Mucosa of rectum (tissue), 2 donors: Measurements from ENCODE around the gene UAP1L1.
A peak's percentile ranks its signal among the peaks of the same experiment; 100 is the strongest.

Experiments
- H3K27ac ChIP-seq, 2 donors: one replicate each; pipeline ENCODE4 v1.7.0; 2013; ENCODE audit warnings: inconsistent platforms in 2 of 2, low read depth in 2 of 2, low read length in 2 of 2
- H3K27me3 ChIP-seq, 2 donors: one replicate each; pipeline ENCODE4 v1.7.0; 2013; ENCODE audit warnings: low read length in 2 of 2; ENCODE audit not compliant: control insufficient read depth in 2 of 2, insufficient read depth in 2 of 2
- H3K36me3 ChIP-seq, 2 donors: one replicate each; pipeline ENCODE4 v1.7.0; 2013; ENCODE audit warnings: low read length in 2 of 2; ENCODE audit not compliant: control insufficient read depth in 2 of 2, insufficient read depth in 2 of 2
- H3K4me1 ChIP-seq, 2 donors: one replicate each; pipeline ENCODE4 v1.7.0; 2013; ENCODE audit warnings: low read length in 2 of 2, mild to moderate bottlenecking in 1 of 2; ENCODE audit not compliant: control insufficient read depth in 2 of 2, insufficient read depth in 2 of 2
- H3K4me3 ChIP-seq, 2 donors: one replicate each; pipeline ENCODE4 v1.7.0; 2013; ENCODE audit warnings: low read length in 2 of 2
- H3K9ac ChIP-seq, 2 donors: one replicate each; pipeline ENCODE4 v1.7.0; 2013; ENCODE audit warnings: low read length in 2 of 2, low read depth in 1 of 2, mild to moderate bottlenecking in 1 of 2
- H3K9me3 ChIP-seq, 2 donors: one replicate each; pipeline ENCODE4 v1.7.0; 2013; ENCODE audit warnings: low read length in 2 of 2; ENCODE audit not compliant: control insufficient read depth in 2 of 2
- donor health status: healthy.
- donor health status: Normal muscosa, but diverticular disease.

The UAP1L1 gene

DNA sequence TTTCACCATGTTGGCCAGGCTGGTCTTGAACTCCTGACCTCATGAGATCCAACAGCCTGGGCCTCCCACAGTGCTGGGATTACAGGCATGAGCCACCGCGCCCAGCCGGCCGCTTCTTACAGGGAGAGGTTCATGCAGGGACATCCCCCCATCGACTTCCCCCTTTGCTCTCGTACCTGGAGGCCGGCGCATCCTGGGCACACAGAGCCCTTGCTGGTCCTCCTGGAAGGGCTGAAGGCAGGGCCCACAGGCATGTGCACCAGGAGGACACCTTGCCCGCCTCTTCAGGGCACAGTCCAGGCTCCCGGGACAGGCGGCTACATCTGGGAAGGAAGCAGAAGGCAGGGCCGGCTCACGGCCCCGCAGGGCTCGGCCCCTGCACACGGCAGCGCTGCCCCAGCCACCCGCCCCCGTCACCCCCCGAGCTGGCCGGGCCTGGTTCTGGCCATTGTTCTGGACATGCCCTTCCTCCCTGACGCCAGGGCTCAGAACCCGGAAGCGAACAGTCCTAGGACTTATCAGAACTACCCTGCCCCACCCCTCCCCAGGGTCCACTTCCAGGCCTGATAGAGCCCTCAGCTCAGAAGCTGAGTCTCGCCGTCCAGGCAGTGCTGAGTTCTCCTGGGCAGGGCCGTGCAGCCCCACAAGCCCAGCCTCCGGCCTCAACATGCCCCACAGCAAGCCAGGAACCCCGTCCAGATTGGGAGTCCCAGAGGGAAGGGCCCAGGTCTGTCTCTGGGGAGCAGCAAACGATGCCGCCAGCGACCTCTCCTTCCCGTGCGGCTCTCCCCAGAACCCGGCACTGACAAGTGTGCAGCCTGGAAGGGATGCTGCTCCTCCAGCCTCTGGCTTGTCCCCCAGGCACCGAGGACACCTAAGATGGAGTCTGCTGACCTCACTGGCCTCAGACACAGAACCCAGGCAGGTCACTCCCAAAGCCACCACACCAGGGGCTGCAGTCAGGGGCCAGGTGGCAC lies 34.3 kb upstream of the UAP1L1 start:
- Histone ChIP-seq H3K9me3 (no peaks in the 10 kb centered on the region), H3K36me3 (no peaks in the 10 kb centered on the region), H3K4me3 (no peak overlapping the region), H3K9ac (no peak overlapping the region), H3K4me1 (peaks cover 20 to 25% of the 10 kb centered on the region in 2 donors), H3K27ac (peak overlapping the region; percentile 11 to 43), H3K27me3 (peaks cover 4 to 17% of the 10 kb centered on the region in 2 donors)

DNA sequence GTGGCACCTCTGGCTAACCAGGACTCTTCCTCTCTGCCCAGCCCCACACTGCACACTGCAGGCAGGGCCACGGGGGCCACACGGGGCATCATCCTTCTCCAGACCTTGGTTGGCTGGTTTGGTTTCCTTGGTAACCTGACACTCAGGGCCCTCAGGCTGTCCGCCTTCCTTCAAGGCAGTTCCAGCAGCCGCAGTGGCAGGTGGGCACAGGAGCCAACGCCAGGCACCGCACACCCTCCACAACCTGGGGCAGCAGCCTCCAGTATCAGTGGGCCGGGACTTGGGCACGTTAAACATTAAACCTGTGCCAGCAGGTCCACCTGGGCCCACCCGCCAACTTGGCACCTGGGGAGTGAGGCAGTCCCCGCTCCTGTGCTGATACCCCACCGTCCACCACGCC lies 33.3 kb upstream of the UAP1L1 start:
- Histone ChIP-seq H3K4me3 (peak overlapping the region; percentile 13 to 61), H3K9ac (peak overlapping the region; percentile 17 to 39), H3K4me1 (peaks cover 20 to 25% of the 10 kb centered on the region in 2 donors), H3K36me3 (no peaks in the 10 kb centered on the region), H3K9me3 (no peaks in the 10 kb centered on the region), H3K27me3 (peaks cover 4 to 20% of the 10 kb centered on the region in 2 donors), H3K27ac (peak overlapping the region; percentile 61 to 68)

DNA sequence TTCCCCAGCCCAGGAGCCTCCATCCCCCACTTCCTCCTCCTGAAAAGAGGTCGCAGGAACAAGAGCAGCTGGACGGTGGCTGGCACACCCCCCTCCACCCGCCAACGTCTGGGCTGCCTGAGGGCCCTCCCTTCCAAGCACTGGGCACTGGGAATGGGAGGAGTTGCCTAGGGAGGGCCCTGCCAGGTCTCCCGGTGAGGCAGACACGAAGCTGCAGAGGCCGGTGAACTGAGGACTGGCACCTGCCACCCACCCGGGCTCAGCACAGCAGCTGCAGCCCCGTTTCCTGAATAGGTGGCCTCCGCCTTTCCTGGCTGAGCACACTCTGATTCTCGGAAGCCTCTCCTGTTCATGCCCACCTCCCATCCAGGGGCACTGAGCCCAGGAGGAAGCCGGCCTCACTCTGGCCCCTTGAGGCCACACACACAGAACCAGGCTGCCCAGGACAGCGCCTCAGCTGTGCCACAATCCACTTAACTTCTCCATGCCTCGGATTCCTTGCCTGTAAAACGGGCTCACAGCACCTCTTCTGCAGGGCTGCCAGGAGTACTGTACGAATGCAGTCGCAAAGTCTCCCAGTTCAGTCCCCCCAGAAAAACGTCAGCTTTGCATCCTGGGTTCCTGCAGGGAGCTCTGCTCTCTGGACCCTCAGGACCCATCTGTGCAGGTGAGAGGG lies 32.7 kb upstream of the UAP1L1 start:
- peaks cover 20 to 25% of the 10 kb centered on the region in 2 donors for H3K4me1 ChIP-seq
- H3K4me3 ChIP-seq, result peak overlapping the region; percentile 27 to 61
- peak overlapping the region; percentile 39 to 56 for H3K9ac ChIP-seq
- peak overlapping the region; percentile 61 to 68 for H3K27ac ChIP-seq
- peaks cover 10 to 24% of the 10 kb centered on the region in 2 donors for H3K27me3 ChIP-seq
- no peaks in the 10 kb centered on the region for H3K9me3 ChIP-seq
- no peaks in the 10 kb centered on the region for H3K36me3 ChIP-seq

DNA sequence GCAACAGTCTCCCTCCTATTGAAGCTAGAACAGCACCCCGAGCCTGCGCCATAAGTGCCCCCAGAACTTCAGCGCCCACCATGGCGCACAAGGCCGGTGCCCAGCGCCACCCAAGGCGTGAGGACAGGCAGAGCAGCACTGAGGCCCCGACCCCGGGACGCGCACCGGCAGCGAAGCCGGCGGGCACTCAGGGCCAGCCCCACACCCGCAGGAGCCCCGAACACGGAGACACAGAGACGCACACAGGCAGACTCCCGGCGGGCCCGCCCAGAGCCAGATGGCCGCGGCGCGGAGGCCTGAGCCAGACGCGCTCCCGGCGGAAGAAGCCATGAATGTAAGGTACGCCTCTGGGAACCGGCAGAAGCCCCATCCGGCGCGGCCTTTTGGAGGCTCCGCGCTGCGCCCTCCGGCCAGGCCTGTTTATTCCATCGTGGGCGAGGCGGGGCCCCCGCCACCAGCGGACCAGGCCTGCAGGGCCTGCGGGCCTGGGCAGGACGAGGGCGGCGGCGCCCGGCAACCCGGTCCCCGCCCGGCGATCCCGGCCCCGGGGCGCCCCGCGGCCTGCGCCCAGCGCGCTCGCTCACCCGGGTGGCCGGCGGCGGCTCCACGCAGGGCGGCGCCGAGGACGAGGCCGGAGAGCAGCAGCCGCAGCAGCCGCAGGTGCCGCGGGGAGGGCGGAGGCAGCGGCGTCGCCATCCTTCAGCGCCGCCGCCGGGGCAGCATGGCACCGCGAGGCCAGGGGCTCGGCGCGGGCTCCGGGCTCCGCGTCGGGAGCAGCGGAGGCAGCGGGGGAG lies 31.8 kb upstream of the UAP1L1 start:
- Histone ChIP-seq H3K4me1 (peaks cover 20 to 25% of the 10 kb centered on the region in 2 donors), H3K4me3 (peak overlapping the region; percentile 61 to 62), H3K9me3 (no peaks in the 10 kb centered on the region), H3K36me3 (no peaks in the 10 kb centered on the region), H3K27me3 (peaks cover 11 to 24% of the 10 kb centered on the region in 2 donors), H3K9ac (peak overlapping the region; percentile 24 to 39), H3K27ac (peak overlapping the region; percentile 68 to 70)

DNA sequence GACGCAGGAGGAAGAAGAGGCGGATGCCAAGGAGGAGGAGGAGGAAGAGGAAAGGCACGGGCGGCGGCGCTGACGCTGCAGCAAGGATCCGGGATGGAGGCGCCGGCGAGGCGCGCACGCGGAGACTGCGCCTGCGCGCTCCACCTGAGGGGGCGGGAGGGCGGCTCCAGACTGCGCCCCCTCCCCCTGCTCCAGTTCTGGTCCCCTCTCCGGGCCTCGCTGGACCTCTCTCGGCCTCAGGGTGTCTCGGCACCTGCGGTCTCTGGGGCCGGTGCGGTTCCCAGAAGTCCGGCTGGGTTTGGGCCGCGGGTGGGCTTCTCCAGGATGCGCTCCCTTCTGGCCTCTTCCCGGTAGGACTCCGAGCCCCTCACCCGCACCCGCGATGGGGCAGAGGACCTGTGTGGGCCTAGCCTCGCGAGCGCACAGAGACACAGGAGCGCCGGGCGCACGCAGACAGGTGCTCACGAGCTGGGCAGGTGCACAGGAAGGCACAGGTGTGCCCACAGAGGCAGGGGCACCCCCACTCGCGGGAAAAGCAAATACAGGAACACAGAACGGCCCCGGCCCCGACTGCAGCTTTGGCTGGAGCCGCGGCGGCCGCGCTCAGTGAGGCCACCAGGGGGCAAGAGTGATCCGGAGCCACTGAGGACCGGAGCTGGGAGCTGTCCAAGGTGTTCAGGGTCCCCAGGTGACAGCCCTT lies 31.1 kb upstream of the UAP1L1 start, which contains the start of gene NPDC1:
Gene NPDC1, minus strand, starts transcription at position 90 of the 700 bp plus-strand sequence. CDS start 188 bp downstream, outside the sequence.
- peaks cover 20 to 25% of the 10 kb centered on the region in 2 donors for H3K4me1 ChIP-seq
- peak within 1 kb of the TSS; percentile 61 to 62 for H3K4me3 ChIP-seq
- H3K27ac ChIP-seq, result peak within 1 kb of the TSS; percentile 70 to 76
- no peaks in the 10 kb centered on the region for H3K36me3 ChIP-seq
- peaks cover 11 to 24% of the 10 kb centered on the region in 2 donors for H3K27me3 ChIP-seq
- H3K9ac ChIP-seq, result peak within 1 kb of the TSS; percentile 24 to 39
- no peaks in the 10 kb centered on the region for H3K9me3 ChIP-seq

DNA sequence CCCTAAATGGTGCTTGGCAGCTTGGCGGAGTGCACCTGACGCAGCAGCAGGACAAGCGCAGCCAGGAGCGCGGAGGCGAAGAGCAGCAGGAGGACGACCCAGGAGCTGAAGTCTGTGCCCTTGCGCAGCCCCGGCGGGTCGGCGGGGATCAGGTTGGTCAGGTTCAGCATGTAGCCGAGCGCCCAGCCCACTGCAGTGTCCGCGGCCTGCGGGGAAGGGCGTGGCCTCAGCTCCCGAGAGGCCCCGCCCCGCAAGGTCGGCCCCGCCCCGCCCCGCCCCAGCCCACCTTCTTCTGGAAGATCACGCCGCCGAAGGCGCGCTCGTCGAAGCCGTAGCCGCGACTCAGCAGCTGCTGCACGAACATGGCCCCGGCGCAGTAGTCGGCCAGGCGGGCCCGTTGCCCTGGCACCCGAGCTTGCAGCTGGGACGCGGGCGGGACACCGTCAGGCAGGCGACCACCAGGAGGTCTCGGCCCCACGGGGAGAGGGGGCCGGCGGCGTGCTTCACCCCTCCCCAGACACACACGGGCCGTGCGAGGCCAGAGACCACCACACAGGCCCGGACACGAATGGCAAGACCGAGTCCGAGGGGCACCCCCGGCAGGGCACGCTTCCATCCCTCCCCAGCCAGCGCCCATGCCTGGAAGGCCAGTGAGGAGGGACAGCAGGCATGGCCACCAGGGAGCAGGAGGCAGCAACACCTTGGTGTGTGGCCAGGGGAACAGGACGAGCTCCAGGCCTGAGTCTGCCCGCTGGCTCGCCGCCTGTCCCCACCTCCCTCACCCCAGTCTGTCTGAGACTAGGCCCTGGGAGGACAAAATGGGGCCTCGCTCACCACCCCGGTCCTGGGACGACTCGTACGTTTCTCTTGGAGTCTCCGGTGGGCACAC lies 28.4 kb upstream of the UAP1L1 start:
- Histone ChIP-seq H3K27me3 (peaks cover 11 to 36% of the 10 kb centered on the region in 2 donors), H3K4me1 (peaks cover 23 to 29% of the 10 kb centered on the region in 2 donors), H3K9ac (no peak overlapping the region), H3K4me3 (no peak overlapping the region), H3K36me3 (no peaks in the 10 kb centered on the region), H3K9me3 (no peaks in the 10 kb centered on the region), H3K27ac (no peak overlapping the region)

DNA sequence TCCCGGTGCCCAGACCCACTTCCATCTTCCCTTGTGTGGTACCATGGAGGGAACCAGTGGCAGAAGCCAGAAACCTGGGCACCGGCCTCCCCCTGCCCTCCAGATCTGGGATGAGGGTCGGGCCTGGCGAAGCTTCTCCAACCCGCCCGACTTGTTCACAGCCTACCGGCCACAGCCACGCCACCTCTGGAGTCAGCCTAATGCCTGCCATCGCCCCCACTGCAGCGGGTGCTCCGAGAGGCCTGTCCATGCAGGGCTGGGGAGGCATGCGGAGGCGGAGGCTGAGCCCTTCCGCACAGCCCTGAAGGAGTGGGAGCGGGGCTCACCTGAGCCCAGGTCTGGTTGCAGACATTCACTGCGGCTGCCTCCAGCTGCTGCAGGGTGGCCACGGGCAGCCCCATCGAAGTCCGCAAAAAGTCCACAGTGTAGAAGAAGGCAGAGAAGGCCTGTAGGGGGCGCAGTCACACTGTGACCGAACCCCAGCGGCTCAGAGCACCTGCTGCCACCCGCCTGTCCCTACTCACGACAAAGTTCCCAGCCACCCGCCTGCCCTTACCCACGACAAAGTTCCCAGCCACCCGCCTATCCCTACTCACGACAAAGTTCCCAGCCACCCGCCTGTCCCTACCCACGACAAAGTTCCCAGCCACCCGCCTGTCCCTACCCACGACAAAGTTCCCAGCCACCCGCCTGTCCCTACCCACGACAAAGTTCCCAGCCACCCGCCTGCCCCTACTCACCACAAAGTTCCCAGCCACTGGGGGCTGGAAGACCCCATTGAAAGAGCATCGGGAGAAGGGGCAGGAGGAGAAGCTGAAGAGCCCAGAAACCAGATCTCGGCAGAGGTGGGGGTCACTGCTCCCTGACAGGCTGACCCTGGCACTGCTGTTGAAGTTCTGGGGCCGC lies 27.5 kb upstream of the UAP1L1 start:
- no peak overlapping the region for H3K9ac ChIP-seq
- no peaks in the 10 kb centered on the region for H3K36me3 ChIP-seq
- peaks cover 20 to 27% of the 10 kb centered on the region in 2 donors for H3K4me1 ChIP-seq
- H3K27me3 ChIP-seq, result peaks cover 11 to 32% of the 10 kb centered on the region in 2 donors
- no peak overlapping the region for H3K4me3 ChIP-seq
- H3K27ac ChIP-seq, result no peak overlapping the region
- no peaks in the 10 kb centered on the region for H3K9me3 ChIP-seq

DNA sequence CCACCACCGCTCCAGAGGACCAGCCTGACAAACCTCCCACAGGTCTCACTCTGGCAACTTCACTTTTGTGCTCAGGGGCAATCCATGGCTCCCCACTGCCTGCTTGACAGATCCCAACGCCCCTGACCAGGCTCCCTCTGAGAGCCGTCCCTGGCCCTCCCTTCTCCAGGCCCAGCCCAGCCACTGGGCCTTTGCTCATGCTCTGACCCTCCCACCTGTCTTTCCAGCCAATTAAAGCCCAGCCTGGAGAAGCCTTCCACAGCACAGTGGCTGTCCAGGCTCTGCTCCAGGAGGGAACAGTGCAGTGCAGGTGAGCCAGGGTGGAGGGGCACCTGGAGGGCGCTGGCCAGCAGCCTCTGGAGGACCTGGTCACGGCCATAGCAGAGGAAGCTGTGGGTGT lies 26.7 kb upstream of the UAP1L1 start:
- Histone ChIP-seq H3K27ac (no peak overlapping the region), H3K9ac (no peak overlapping the region), H3K9me3 (no peaks in the 10 kb centered on the region), H3K4me3 (no peak overlapping the region), H3K27me3 (peaks cover 11 to 28% of the 10 kb centered on the region in 2 donors), H3K36me3 (no peaks in the 10 kb centered on the region), H3K4me1 (peaks cover 22 to 28% of the 10 kb centered on the region in 2 donors)
